NT2/D1 (cell line): ENCODE measurements around the gene CCDC57.

Source experiments
- SUZ12 ChIP-seq: IDR thresholded peaks from 2 replicates; pipeline ENCODE4 v1.6.1; 2011; ENCODE audit not compliant: insufficient read length, insufficient read depth; ENCODE audit errors: extremely low read depth
- ZNF274 ChIP-seq: IDR thresholded peaks from 2 replicates; pipeline ENCODE4 v1.6.1; 2011; ENCODE audit warnings: mild to moderate bottlenecking, low read depth, low read length

DNA sequence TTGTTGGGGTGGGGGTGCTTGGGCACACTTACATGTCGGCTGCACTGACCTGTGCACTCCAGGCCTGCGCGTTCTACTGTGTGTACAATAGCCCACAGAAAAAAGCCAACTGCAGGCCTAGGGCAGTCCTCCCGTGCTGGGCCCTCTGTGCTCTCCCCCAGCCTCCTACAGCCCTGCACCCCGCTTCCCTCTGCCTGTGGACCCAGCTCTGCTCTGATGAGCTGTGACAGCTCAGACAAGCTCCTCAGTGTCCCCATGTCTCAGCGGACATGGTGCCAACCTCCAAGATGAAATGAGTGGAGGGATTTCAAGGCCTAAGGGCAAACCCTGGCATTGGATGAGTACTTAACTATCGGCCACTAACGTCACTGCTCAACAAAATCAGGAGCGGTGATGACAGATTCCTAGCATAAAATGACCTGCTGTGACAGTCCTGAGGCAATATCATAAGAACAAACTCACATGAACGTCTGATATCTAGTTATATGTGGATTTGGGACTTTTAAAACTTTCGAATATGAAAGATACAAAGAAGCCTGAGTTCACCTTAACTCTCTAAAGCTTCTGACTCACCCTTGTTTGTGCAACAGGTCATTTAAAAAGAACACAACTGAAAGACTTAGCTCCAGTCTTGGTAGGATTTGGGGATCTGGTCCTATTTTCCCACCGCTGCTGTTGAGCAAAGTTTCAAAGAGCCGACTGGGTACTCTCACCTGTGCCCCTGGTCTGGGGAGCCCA is 34.7 kb downstream of the CCDC57 start:
- TF ChIP-seq SUZ12 (no peak), ZNF274 (no peak)
